PC-9 (cell line): Measurements from ENCODE around the gene PRDX3.

ENCODE experiments used
- EZH2 ChIP-seq: fragments of 200-600 bp; sonication (generic); IDR thresholded peaks from 2 replicates; pipeline ENCODE4 v1.8.0; 2017; ENCODE audit warnings: antibody characterized with exemption, low read depth
- TF ChIP-seq, protein P1 (sequence below): fragments of 200-600 bp; sonication (generic); conservative IDR thresholded peaks from 2 replicates; pipeline ENCODE4 v1.6.1; 2017; ENCODE audit warnings: mixed run types, antibody characterized with exemption, mild to moderate bottlenecking, moderate library complexity

DNA sequence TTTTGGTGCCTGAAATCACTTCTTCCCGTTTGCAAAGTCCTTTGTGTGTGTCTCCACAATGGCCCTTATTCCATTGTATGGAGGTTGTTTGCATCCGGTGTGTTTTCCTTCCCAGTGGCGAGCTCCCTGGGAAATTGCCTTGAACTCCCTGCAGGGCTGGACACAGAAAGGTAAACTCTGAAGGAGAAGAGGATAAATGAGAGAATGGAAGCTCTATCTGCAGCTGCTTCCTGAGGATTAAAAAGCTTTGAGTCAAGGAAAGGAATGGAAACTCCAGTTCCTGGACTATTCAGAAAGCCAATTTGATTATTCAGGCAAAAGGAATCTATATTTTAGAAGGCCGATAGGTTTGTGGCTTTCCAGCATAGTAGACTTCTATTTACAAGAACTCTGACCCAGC, 24.4 kb upstream of the PRDX3 start:
- TF ChIP-seq, protein P1, sequence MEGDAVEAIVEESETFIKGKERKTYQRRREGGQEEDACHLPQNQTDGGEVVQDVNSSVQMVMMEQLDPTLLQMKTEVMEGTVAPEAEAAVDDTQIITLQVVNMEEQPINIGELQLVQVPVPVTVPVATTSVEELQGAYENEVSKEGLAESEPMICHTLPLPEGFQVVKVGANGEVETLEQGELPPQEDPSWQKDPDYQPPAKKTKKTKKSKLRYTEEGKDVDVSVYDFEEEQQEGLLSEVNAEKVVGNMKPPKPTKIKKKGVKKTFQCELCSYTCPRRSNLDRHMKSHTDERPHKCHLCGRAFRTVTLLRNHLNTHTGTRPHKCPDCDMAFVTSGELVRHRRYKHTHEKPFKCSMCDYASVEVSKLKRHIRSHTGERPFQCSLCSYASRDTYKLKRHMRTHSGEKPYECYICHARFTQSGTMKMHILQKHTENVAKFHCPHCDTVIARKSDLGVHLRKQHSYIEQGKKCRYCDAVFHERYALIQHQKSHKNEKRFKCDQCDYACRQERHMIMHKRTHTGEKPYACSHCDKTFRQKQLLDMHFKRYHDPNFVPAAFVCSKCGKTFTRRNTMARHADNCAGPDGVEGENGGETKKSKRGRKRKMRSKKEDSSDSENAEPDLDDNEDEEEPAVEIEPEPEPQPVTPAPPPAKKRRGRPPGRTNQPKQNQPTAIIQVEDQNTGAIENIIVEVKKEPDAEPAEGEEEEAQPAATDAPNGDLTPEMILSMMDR, result no peak
- no peak for TF ChIP-seq EZH2
